GM18520 (cell line): ENCODE results near the gene MESP2.
"Not testable (repeated sequence)": the region's sequence is repeated elsewhere in the genome, so short reads cannot be mapped to it uniquely, and the experiment has no call there.

ENCODE experiments used
- ATAC-seq: cut with Tn5 transposase; IDR thresholded peaks from one replicate; pipeline ENCODE4 v1.9.1; 2021; ENCODE audit not compliant: unreplicated experiment

The MESP2 gene

DNA sequence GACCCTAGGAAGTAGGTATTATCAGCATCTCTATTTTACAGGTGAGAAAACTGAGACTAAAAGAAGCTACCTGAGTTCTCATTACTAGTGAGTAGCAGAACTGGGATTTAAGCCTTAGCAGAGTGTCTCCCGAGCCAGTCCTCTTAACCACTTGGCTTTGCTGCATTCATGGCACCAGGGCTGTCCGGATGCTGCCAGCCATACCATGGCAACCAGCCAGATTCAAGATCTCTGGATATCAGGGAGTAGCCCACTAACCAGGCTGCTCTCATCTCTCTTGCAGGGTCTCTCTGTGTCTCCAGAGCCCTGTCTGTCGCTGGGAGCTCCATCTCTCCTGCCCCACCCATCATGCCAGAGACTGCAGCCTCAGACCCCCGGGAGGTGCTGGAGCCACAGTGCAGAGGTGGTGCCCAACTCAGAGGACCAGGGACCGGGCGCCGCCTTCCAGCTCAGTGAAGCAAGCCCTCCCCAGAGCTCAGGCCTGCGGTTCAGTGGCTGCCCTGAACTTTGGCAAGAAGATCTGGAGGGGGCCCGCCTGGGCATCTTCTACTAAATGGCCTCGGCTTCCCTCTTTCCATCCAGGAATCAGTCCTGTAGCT lies 1.7 kb downstream of the MESP2 start:
- ATAC-seq: no peak

DNA sequence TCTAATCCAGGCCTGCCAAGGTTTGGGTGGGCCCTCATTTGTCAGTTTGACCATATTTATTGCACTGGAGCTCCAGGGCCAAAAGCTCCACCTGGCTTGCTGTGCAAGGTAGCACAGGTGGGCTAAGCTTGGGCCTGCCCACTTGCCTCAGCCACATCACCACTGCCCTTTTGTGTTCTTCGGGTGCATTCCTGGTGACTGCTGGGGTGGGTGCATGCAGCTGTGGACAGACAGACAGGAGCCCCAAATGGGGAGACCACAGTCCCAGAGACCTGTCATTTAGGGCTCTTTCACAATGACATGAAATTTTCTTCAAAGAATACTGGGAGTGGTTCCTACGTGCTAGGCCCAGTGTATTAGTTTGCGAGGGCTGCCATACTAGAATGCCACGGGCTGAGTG lies 2.7 kb downstream of the MESP2 start:
- no peak for ATAC-seq

DNA sequence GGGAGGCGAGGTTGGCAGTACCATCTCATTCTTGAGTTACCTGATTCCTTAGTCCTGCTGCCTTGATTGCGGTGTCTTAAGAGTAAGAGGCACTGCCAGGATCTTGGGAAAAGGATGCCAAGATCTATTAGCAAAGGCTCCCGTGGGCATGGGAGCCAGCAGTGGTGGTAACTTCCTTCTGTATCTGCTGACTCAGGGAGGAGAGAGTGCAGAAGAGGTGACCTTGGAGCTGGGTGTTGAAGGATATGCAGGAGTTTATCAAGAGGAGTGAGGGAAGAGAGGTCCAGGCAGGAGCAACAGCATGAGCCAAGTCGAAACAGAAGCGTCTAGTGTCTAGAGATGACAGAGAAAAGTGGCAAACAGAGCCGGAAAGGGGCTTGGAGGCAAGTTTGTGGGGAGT lies 4.5 kb downstream of the MESP2 start:
- ATAC-seq: no peak

DNA sequence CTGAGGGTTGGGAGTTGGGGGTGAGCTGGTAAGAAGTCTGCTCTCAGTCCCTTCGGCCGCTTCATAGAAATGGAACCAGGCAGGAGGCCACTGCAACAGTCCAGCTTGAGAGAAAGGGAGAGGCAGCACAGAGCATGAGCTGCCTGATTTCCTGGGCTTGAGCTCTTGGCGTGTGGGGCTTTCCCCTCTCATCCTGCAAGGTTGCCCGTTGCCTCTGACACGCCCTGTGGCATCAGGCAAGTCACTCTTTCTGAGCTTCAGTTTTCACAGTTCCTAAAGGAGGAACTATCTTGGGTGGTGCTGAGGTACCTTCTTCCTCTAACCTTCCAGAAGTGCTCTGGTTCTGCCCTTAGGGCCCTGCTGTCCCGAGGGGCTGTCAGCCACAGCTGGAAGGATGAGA lies 4.9 kb downstream of the MESP2 start:
- ATAC-seq: no peak

DNA sequence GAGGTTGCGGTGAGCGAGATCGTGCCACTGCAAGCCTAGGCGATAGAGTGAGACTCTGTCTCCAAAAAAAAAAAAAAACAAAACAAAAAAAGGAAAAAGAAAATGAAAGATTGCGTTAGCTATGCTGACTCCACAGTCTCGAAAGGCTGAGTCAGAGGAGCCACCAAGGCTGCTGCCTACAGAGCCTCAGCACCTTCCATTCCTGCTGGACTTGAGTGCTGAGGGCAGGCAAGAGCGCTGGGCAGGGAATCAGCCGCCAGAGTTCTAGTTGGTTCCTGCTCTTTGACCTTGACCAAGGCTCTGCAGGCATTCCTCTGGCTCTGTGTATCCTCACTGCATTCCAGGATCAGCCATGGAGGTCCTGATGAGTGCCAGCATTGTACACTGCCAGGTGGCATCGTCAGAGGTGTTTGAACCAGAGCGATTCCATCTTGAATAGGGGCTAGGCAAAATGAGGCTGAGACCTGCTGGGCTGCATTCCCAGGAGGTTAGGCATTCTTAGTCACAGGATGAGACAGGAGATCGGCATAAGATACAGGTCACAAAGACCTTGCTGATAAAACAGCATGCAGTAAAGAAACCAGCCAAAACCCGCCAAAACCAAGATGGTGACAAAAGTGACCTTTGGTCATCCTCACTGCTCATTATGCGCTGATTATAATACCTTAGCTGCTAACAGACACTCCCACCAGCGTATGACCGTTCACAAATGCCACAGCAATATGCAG lies 5.9 kb downstream of the MESP2 start:
- ATAC-seq: peak; percentile 60

DNA sequence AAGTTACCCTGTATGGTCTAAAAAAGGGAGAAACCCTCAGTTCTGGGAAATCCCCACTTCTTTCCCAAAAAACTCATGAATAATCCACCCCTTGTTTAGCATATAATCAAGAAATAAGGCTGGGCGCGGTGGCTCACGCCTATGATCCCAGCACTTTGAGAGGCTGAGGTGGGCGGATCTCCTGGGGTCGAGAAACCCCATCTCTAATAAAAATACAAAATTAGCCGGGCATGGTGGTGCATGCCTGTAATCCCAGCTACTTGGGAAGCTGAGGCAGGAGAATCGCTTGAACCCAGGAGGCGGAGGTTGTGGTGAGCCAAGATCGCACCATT lies 6.5 kb downstream of the MESP2 start:
- ATAC-seq: not testable (repeated sequence)

DNA sequence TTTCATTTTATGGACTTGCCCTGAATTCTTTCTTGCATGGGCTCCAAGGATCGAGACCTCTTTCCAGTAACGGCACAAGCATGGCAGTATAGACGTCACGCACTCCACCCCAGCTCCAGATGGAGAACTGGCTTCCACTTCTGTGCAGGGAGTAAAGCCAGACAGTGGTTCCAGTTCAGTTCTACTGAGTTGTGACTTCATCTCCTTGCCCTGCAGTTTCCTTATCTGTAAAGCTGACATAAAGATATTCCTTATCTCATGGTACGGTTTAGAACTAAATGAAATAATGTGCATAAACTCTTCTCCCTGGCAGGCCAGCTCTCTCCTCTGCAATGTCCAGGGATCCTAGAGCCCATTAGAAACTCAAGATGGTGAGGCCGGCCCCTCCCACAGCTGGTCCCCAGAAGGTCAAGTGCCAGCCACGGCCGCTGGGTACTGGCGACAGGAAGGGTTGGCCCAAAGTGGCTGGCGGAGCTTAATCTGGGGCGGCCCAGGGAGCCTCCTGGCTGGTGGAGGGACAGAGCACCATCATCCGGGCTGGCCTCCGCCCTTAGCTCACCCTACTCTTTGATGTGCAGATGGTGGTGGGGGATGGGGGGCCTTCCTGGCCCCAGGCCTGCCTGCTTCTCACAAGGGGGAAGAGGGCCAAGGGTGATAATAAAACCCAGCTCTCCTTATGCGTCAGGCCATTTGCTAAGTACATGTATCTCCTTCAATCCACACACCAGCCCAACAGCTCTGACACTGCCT lies 7.2 kb downstream of the MESP2 start:
- ATAC-seq: no peak

DNA sequence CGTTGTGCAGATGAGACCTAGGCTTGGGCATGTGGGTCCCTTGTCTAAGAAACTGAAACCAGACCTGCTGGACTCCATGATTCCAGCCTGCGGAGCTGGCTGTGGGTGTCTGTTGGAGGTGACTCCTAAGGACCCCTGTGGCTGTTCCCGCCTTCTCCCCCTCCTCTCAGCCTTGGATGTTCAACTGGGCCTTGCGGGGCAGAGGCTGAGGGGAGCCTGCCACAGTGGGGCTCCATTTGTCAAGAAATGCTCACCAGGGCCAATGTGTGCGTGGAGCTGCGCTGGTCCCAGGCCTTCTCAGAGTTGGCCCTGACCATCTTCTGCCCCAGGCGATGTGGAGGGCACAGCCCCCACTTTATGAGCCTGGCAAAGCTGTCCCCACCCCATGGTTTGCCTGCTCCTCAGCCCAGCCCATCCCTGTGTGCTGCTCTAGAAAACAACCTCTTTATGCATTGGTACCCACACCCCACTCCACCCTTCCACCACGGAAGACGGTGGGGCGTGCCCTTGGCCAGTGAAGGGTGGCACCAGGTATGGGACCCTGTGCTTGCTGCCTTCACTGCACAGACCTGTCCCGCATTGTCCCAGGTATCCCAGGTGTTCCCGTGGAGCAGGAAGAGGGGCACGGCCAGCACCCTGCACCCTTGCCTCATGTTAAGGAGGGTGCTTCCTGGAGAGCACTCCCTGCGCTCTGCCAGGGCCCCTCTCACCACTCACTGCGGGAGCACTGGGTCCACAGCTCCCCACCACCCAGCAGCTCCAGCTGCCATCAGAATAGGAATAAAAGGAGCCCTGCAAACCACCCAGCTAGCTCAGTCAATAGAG lies 7.9 kb downstream of the MESP2 start:
- no peak for ATAC-seq

DNA sequence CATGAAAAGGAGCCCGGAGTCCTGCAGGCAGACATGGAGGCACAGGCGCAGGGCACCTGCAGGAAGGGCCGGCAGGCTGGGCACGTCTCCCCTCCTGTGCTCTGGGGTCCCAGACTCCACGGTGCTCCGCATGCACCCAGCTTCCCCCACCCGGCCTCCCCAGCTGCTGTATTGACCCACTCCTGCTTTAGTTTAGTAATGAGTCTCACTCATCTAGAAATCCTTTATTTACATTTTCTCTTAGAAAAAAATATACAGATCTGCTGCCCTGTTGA lies 8.5 kb downstream of the MESP2 start:
- no peak for ATAC-seq

DNA sequence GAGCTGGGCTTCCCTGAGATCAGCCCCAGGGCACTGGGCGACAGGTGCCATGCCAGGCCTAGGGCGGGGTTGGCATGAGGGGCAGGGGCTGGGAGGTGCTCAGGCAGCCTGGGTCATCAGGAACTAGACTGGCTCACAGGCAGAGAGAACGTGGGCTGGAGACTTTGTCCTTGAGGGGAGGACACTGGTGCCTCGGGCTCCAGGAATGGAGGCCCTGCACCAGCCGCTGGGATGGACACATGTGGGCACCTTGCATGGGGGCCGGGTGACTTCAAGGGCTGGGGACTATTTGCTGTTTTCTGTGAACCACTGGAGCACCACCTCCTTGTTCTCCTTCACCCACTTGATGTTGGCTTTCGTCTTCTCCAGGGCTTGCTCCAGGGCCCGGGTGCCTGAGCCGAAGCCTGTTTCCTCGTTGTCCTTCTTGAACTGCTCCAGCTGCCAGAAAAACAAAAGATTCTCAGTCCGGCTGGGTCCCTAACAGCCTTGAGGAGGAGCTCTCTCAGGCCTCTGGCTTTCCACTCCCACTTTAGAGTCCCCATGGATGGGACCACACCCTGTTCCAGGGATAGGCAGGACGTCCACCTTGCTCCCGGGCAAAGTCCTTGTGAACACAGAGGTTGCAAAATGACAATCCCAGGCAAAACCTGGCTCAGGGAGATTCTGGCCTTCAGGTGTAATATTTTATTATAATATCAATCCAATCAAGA lies 9.1 kb downstream of the MESP2 start:
- no peak for ATAC-seq

DNA sequence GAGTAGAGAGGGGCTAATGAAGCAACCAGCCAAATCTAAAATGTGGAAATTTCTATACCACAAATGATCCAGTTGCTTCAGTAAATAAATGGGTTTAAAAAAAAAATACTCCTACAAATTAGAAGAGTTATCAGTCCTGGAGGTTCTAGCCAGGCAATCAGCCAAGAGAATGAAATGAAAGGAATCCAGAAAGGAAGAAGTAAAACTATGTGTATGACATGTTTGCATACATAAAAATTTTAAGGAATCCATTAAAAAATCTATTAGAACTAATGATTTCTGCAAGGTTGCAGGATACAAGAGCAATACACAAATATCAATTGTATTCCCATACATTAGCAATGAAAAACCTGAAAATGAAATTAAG lies 9.6 kb downstream of the MESP2 start:
- ATAC-seq: no peak

DNA sequence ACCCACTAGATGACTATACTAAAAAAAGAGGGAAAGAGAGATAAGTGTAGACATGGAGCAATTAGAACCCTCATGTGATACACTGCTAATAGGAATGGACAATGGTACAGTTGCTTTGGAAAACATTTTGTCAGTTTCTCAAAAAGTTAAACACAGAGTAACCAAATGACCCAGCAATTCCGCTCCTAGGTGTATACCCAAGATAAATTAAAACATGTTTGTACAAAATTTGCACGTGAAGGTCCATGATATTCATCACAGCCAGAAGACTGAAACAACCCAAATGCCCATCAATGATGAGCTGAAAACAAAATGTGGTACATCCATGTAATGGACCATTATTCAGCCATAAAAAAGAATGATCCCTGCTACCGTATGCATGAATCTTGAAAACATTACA lies 11.8 kb downstream of the MESP2 start:
- no peak for ATAC-seq

DNA sequence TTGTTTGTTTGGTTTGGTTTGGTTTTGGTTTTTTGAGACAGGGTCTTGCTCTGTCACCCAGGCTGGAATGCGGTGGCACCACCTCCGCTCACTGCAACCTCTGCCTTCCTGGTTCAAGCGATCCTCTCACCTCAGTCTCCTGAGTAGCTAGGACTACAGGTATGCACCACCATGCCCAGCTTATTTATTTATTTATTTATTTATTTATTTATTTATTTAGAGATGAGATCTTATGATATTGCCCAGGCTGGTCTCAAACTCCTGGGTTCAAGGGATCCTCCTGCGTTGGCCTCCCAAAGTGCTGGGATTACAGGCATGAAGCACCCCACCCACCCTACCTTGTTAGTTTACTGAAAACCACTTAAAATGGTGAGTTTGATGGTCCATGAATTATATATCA lies 12.5 kb downstream of the MESP2 start:
- ATAC-seq: not testable (repeated sequence)

DNA sequence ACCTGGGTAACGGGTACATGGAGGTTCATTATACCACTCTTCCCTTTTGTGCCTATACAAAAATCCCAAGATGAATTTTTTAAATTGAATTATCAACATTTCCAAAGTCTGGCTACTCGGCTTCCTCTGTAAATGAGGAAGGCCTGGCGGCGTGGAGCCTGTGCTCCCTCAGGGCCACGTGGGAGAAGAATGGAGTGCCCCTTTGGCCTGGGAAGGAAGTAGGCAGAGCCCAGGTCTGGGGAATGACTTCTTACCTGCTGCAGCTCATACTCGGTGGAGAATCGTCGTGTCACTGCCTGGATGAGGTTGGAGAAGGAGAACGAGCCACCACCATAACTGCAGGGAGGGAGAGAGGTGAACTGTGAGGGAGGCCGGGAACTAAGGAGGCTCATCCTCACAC lies 14.1 kb downstream of the MESP2 start:
- ATAC-seq: no peak

DNA sequence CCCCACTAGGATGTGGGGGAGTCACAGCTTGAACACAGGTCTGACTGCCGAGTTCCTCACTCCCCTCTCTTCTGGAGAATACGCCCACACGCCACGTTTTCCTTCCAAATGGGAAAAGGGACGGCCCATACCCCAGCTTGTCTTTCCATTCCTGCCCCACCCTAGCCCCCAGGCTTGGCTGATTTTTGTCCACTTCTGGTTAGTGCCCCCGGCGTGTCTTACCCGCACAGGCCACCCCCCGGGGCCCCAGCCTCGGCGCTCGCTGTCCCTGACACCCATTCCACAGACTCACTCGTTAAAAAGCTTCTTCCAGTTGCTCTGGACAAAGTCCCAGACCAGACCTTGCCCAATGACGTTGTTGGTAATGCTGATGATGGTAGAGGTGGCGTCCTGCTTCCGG lies 14.5 kb downstream of the MESP2 start:
- no peak for ATAC-seq

DNA sequence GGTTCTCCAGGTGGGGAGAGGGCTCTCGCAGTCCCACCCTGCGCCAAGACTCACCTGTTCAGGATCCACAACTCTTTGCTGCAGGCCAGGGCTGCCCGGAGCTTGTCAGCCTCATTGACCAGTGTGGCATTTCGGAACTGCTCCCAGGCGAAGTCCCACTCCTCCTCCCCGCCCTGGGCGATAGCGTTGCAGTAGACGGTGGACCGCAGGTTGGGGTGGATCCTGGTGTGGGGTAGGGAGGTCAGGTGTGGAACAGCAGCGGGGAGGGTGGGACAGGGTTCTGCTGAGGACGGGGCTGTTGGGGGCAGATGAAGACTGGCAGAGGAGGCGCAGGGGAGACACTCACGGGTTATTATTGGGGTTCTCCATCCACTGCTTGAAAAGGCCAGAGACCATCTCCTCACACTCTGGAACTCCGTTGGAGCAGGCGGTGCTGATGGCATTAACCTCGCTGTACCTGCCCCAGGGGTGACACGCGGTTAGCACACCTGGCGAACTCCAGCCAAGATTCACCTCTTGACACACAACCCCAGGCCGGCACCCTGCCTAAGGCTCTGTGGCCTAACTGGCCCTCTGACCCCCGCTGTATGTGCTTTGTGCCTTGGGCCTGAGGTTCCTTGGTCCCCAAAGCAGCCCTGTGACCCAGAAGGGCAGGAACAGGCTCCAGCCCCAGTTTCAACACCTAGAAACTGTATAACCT lies 16.1 kb downstream of the MESP2 start:
- ATAC-seq: no peak

DNA sequence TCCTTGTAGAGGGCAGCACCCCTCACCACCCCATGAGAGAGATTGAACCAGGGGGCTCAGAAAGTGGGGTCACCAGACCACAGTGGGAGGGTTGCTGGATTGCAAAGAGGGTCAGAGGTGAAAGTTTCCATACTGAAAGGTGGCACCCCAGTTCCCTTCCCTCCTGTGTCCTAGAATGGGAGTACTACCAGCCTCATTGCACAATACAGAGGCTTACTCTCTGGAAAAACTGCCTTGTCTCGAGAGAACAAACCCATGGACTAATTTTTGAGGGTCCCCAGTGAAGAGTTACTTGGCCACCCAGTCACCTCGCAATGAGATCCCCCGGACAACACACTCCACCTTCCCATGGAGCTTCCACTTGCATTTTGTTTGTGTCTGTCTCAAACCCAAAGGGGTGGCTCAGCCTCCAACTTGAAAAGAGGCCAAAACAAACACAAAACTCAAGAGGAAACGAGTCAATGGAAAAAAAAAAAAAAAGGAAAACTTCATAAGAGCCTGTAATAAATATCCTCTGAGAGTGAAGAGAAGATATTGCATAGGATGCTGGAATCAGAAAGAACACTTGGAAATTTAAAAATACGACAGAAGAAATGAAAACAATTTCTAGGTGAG lies 18.6 kb downstream of the MESP2 start:
- ATAC-seq: no peak

DNA sequence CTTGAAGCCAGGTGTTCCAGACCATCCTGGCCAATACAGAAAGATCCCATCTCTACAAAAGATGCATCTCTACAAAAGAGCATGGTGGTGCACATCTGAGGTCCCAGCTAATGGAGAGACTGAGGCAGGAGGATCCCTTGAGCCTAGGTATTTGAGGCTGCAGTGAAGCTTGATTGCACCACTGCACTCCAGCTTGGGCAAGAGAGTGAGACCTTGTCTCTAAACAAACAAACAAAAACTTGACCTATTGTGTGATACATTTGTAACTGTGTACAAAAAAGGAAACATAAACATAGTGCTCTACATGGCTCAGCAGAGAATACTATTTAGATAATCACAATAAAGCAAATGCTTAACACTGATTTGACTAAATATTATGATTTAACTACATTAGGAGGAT lies 19.9 kb downstream of the MESP2 start:
- ATAC-seq: no peak

DNA sequence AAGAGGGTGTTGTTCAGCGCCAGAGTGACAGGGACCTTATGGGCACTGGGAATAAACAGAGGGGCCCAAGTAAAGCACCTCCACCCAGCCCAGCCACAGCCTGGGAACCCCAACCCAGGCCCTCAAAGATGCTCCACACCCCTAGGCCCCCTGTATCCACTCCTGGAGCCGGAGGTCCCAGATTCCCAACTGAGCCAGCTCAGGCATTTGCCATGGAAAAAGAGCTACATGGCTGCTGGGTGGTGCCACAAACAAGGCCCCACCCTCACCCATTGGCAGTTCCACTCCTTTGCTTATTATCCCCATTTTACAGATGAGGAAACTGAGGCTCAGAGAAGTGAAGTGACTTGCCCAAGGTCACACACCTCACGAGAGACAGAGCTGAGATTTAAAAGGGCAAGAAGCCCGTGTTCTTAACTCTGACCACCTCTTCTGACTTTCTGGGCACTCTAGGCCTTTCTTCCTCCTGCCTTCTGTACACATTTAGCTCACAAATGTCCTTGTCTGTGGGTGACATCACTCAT lies 21.6 kb downstream of the MESP2 start:
- ATAC-seq: no peak
